Esophagus squamous epithelium (tissue), 4 donors: ENCODE measurements around the gene LRCH4.

Source experiments
- POLR2A ChIP-seq, 4 donors: fragments of 450-650 bp; IDR thresholded peaks; one replicate each; pipeline ENCODE4 v1.6.1; 2017; ENCODE audit warnings: antibody characterized with exemption in 4 of 4, mild to moderate bottlenecking in 4 of 4, moderate library complexity in 3 of 4
- TF ChIP-seq, protein P1 (sequence below), 6 experiments: fragments of 450-650 bp in 4 of 6; fragments of 200-600 bp in 2 of 6; sonication (generic) in 2 of 6; IDR thresholded peaks; one replicate each; pipeline ENCODE4 v1.5.1; 2016 to 2019; ENCODE audit warnings: antibody characterized with exemption in 6 of 6, mild to moderate bottlenecking in 4 of 6, moderate library complexity in 4 of 6

DNA sequence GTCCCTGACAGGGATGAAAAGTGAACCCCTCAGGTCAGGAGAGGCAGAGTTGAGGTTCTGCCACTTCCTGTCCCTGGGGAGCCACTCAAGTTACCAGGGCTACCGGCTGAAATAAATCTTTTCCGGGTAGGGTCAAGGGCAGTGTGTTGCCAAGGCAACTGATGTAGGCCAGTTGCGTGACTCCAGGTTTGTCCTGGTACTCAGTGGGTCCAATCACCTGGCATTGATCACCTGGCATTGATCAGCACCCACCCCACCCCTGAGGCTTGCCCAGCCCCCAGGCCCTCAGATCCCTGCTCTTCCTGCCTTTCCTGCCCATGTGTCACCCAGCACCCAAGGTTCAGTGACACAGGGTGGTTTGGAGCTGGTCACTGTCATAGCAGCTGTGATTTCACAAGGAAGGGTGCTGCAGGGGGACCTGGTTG lies 18.2 kb downstream of the LRCH4 start:
- TF ChIP-seq POLR2A (IDR thresholded peaks at IDR 0.05) = no peak
- TF ChIP-seq, protein P1, sequence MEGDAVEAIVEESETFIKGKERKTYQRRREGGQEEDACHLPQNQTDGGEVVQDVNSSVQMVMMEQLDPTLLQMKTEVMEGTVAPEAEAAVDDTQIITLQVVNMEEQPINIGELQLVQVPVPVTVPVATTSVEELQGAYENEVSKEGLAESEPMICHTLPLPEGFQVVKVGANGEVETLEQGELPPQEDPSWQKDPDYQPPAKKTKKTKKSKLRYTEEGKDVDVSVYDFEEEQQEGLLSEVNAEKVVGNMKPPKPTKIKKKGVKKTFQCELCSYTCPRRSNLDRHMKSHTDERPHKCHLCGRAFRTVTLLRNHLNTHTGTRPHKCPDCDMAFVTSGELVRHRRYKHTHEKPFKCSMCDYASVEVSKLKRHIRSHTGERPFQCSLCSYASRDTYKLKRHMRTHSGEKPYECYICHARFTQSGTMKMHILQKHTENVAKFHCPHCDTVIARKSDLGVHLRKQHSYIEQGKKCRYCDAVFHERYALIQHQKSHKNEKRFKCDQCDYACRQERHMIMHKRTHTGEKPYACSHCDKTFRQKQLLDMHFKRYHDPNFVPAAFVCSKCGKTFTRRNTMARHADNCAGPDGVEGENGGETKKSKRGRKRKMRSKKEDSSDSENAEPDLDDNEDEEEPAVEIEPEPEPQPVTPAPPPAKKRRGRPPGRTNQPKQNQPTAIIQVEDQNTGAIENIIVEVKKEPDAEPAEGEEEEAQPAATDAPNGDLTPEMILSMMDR (IDR thresholded peaks at IDR 0.05) = no peak
